Memory B cell (primary cell): ENCODE results near the gene PSAP.
"Not testable (repeated sequence)": the region's sequence is repeated elsewhere in the genome, so short reads cannot be mapped to it uniquely, and the experiment has no call there.

ENCODE experiments used
- ATAC-seq: fragments of 150-1000 bp; cut with Tn5 transposase; 2 replicates; pipeline ENCODE4 v1.10.0; 2021; ENCODE audit warnings: low read depth, mild to moderate bottlenecking, moderate library complexity
- DNase-seq, 2 donors: peaks; one replicate each; pipeline ENCODE4 v3.0.0; 2022; ENCODE audit warnings: low spot score in 2 of 2
- H3K27ac Mint-ChIP-seq: one replicate; pipeline ENCODE4 v1.8.0; 2022; ENCODE audit warnings: mild to moderate bottlenecking, moderate library complexity, mixed read lengths
- H3K27me3 Mint-ChIP-seq: one replicate; pipeline ENCODE4 v1.8.0; 2022; ENCODE audit warnings: mixed read lengths
- H3K36me3 Mint-ChIP-seq: one replicate; pipeline ENCODE4 v1.8.0; 2022; ENCODE audit warnings: mild to moderate bottlenecking, mixed read lengths
- H3K4me1 Mint-ChIP-seq: one replicate; pipeline ENCODE4 v1.8.0; 2022; ENCODE audit warnings: mixed read lengths
- H3K4me3 Mint-ChIP-seq: one replicate; pipeline ENCODE4 v1.8.0; 2022; ENCODE audit warnings: mild to moderate bottlenecking, moderate library complexity, mixed read lengths
- H3K9me3 Mint-ChIP-seq: one replicate; pipeline ENCODE4 v1.8.0; 2022; ENCODE audit warnings: mixed read lengths

Gene PSAP

DNA sequence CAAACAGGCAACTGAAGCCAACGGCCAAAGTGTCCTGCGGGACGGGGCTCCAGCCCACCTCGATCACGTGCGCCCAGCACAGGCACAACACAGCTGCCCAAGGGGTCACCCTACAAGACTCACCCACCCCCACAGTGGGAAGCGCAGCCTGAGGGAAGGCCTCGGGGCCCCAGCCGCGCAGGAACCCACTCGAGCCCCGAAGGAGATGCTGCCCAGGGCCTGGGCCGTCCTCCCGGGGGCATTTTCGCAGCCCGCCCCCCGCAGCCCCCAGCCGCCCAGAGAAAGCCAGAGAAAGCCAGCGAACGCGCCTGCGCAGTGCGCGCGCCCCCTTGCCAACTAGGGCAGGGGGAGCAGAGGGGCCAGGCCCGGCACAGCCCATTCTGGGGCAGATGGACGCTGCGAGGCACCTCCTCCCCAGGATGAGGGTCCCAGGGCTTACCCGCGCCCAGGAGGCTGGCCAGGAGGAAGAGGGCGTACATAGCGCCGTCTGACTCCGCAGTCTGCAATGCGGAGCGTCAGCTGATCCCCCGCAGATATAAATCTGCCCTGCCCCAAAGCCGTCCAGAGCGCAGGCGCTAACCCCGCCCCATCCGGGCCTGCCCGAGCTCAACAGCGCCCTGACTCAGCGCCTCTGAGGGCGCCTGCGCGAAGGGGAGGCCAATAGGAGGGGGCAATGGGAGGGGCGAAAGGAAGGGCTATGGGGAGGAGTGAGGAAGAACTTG is at the start of gene PSAP:
Gene PSAP, minus strand, starts transcription at position 509 of the 722 bp plus-strand sequence. Its CDS starts 30 bp downstream, at position 479.
- ATAC-seq (peak; percentile 95), DNase-seq (peak; percentile 96 to 97)
- Mint-ChIP-seq H3K9me3 (no peaks in the 10 kb centered on the region), H3K4me1 (peaks cover 53% of the 10 kb centered on the region), H3K4me3 (peak within 1 kb of the TSS; percentile 85), H3K27me3 (no peaks in the 10 kb centered on the region), H3K36me3 (peaks cover 4% of the 10 kb centered on the region), H3K27ac (peak within 1 kb of the TSS; percentile 80)

DNA sequence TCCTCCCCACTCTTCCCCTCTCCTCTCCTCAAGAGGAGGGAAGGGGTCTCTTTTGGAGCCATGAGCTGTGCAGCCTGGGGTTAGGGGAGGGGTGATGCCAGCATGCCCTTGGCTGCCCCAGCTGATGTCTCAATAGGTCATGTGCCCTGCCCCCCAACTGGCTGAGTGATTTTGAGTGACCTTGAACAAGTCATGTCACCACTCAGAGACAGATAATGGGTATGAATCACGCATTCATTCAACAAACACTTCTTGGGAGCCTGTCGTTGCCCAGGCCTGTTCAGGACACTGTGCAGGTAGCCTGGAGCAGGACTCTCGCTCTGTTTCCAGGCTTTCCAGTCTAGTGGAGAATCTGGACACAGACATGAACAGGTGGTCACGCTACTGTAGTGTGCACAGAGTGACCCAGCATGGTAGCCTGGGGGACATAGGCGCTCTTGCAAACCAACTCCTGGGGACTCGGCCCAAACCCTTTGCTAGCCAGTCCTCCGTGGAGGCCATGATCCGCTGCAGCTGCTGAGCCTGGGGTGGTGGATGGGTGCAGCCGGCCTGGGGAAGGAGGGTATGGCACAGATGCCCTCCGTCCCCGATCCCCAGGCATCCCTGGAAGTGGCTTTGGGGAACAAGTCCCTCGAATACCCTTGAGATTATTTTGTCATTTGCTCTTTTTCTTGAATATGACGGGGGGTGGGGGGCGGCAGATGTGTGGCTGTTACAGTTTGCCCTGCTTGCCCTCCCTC is 49.6 kb upstream of the PSAP start:
- Mint-ChIP-seq H3K4me3 (no peak overlapping the region), H3K36me3 (no peaks in the 10 kb centered on the region), H3K9me3 (no peaks in the 10 kb centered on the region), H3K27me3 (no peaks in the 10 kb centered on the region), H3K27ac (no peak overlapping the region), H3K4me1 (peaks cover 10% of the 10 kb centered on the region)
- ATAC-seq = no peak
- no peak for DNase-seq

DNA sequence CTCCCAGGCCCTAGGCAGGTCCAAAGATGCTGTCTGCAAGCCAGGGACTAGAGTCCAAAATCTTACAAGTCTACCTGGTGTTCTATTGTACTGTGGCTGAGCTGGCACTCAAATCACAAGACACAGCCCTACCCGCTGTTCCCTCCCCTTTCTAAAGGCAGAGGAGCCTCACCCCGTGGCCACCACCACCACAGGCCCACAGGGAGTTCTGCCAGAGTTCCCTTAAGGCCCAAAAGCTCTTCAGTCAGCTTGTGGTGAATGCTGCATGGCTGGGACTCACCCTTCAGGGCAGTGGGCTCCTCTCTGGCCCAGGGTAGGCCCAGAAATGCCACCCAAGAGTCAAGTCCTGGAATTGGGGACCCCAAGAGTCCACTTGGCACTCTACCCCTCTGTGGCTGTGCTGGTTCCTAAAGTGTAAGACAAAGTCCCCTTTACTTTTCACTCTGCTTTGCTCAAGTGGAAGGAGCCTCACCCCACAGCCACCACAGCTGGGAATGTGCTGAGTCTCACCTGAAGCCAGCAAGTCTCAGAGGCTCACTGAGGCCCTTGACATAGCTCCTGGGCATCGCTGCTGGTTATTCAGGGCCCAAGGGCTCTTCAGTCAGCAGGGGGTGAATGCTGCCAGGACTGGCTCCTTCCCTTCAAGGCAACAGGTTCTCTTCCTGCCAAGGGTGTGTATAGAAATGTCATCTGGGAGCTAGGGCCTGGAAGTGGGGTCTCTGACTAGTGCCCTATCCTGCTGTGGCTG is 48.8 kb upstream of the PSAP start:
- ATAC-seq (peak; percentile 63), DNase-seq (no peak)
- Mint-ChIP-seq H3K4me1 (peaks cover 10% of the 10 kb centered on the region), H3K4me3 (no peak overlapping the region), H3K27me3 (no peaks in the 10 kb centered on the region), H3K27ac (no peak overlapping the region), H3K9me3 (no peaks in the 10 kb centered on the region), H3K36me3 (no peaks in the 10 kb centered on the region)

DNA sequence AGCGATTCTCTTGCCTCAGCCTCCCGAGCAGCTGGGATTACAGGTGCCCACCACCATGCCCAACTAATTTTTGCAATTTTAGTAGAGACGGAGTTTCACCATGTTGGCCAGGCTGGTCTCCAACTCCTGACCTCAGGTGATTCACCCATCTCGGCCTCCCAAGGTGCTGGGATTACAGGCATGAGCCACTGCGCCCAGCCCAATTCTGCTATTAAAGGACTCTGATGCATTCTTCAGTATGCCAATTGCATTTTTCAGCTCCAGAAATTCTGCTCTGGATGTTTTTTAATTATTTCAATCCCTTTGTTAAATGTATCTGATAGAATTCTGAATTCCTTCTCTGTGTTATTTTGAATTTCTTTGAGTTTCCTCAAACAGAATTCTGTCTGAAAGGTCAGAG is 47.3 kb upstream of the PSAP start:
- H3K4me3 Mint-ChIP-seq, ATAC-seq: not testable (repeated sequence)

DNA sequence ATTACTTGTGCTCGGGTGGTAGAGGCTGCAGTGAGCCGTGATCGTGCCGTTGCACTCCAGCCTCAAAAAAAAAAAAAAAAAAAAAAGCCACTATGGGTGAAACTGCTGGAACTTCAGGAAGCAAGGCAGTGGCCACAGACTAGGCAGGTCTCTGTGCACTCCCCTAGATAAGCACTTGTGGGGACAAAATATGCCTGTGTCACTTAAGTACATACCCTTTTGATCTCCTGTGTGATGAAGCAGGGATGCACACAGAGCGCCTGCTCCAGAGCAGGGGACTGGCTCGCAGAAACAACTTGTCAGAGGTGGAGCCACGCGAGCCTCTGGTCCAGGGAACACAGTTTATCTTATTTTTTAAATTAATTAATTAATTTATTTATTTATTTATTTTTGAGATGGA is 42.9 kb upstream of the PSAP start:
- peaks cover 13% of the 10 kb centered on the region for H3K4me1 Mint-ChIP-seq
- ATAC-seq (no peak), DNase-seq (no peak)
- no peak overlapping the region for H3K27ac Mint-ChIP-seq
- H3K36me3 Mint-ChIP-seq = no peaks in the 10 kb centered on the region
- H3K4me3 Mint-ChIP-seq = no peak overlapping the region
- H3K9me3 Mint-ChIP-seq = no peaks in the 10 kb centered on the region
- H3K27me3 Mint-ChIP-seq = no peaks in the 10 kb centered on the region

More for the DNA sequence above, 47.3 kb upstream of the PSAP start:
- not testable (repeated sequence) for H3K27ac Mint-ChIP-seq, H3K27me3 Mint-ChIP-seq, H3K4me1 Mint-ChIP-seq, H3K36me3 Mint-ChIP-seq, H3K9me3 Mint-ChIP-seq, DNase-seq

DNA sequence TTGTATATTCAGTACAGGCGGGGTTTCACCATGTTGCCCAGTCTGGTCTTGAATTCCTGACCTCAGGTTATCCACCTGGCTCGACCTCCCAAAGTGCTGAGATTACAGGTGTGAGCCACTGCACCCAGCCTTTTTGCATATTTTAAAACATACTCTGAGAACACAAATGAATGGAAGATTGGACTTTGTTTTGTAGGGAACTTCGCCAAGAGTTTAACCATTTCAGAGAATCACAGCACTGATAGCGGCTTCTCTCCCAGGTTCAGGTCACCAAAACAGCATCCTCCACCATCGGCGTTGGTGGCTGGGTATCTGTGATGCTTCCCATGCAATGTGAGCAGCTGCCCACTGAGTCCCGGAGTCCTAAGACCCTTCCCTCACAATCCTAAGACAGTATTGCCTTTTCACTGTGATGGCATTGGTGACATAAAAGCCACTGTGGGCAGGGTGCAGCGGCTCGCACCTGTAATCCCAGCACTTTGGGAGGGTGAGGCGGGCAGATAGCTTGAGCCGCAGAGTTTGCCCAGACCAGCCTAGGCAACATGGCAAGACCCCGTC is 42.3 kb upstream of the PSAP start:
- H3K4me1 Mint-ChIP-seq = peaks cover 17% of the 10 kb centered on the region
- no peaks in the 10 kb centered on the region for H3K9me3 Mint-ChIP-seq
- ATAC-seq (no peak), DNase-seq (no peak)
- H3K4me3 Mint-ChIP-seq = no peak overlapping the region
- no peak overlapping the region for H3K27ac Mint-ChIP-seq
- no peaks in the 10 kb centered on the region for H3K36me3 Mint-ChIP-seq
- H3K27me3 Mint-ChIP-seq = no peaks in the 10 kb centered on the region

DNA sequence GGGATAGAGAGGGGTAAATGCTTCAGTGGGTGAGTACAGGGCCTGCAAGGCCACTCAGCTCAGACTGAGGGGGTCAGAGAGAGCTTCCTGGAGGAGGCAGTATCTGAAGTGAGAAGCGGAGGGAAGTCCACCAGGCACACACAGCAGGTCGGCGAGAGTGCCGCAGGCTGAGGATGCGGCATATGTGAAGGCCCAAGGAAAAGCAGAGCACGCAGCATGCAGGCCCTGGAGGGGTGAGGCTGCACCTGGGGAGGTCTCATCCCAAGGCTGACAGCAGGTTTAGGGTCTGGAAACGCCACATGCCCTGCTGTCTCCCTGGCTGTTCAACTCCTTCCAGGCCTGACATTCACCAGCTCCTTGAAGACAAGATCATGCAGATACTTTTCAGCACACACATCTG is 40.4 kb upstream of the PSAP start:
- ATAC-seq = no peak
- H3K27ac Mint-ChIP-seq = no peak overlapping the region
- H3K9me3 Mint-ChIP-seq = no peaks in the 10 kb centered on the region
- no peaks in the 10 kb centered on the region for H3K27me3 Mint-ChIP-seq
- H3K4me1 Mint-ChIP-seq = peaks cover 17% of the 10 kb centered on the region
- no peak overlapping the region for H3K4me3 Mint-ChIP-seq
- H3K36me3 Mint-ChIP-seq = no peaks in the 10 kb centered on the region
- DNase-seq = no peak

DNA sequence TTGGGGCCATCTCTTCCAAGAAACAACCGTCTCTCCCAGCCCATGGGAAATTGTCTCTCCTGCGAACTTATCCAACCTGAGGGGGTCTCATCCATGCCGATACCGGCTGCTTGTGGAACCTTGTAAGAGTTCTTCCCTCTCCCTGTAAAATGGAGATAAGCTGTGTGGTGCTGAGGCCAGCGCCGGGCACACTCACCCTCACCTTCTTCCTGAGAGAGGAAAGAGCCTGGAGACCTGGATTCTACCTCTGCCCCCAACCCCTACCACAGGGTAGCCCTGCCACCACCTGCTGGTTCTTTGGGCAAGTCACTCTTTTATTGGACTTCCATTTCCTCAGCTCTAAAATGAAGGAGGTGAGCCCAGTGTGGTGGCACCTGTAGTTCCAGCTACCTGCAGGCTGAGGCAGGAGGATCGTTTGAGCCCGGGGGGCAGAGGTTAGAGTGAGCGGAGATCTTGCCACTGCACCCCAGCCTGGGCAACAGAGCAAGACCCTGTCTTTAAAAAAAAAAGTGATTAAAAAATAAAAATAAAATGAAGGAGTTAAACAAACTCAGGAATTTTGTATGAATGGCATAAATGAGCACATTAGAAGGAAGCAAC is 38.4 kb upstream of the PSAP start:
- Mint-ChIP-seq H3K27ac (peak overlapping the region; percentile 88), H3K4me1 (peaks cover 19% of the 10 kb centered on the region), H3K4me3 (peak overlapping the region; percentile 83), H3K36me3 (no peaks in the 10 kb centered on the region), H3K27me3 (no peaks in the 10 kb centered on the region), H3K9me3 (no peaks in the 10 kb centered on the region)
- DNase-seq = no peak
- ATAC-seq = no peak

DNA sequence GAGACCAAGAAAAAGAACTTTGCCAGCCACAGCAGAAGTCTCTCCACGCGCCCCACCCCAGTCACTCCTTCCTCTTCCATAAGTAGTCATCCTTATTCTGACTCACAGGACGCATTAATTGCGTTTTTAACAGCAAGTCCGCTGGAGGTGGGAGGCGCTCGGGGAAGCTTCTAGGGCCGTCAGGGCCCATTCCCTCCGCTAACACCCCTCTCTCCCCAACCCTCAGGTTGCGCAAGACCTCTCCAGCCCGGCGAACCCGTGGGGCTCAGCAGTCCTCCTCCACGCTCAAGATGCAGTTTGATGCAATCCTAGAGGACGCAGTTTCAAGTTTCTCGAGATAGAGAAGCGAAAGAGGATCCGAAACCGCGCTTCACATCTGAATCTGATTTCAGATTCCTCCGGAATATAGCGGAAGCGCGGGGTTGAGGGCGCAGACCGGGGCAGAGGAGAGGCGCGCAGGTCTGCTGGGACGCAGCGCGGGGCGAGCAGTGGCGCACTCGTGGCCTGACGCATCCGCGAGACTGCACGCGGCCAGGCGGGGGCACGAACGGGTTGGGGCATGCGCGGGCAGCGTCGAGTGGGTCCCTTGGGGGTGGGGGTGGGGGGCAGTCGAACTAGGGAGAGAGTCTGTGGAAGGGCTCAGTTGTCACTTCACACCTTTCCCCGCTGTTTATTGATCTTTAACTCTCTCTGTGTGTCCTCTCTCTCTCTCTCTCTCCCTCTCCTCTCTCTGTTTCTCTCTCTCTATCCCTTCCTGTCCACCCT is 37.8 kb upstream of the PSAP start:
- DNase-seq (peak; percentile 75 to 84), ATAC-seq (peak; percentile 94)
- Mint-ChIP-seq H3K27me3 (no peaks in the 10 kb centered on the region), H3K27ac (peak overlapping the region; percentile 88), H3K4me3 (peak overlapping the region; percentile 83), H3K4me1 (peaks cover 19% of the 10 kb centered on the region), H3K36me3 (no peaks in the 10 kb centered on the region), H3K9me3 (no peaks in the 10 kb centered on the region)

DNA sequence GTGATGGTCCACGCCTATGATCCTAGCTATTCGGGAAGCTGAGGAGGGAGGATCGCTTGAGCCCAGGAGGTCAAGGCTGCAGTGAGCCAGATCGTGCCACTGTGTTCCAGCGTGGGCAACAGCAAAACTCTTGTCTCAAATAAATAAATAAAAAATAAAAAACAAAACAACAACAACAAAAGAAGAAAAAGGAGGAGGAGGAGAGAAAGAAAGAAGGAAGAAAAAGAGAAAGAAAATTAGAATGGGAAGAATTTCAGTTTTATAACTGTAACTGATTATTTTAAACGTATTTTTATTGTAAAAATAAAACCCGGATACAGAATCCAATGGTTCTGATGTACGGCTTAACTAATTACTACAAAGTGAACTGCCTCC is 37.2 kb upstream of the PSAP start:
- H3K4me3 Mint-ChIP-seq = peak overlapping the region; percentile 83
- H3K9me3 Mint-ChIP-seq = no peaks in the 10 kb centered on the region
- no peaks in the 10 kb centered on the region for H3K36me3 Mint-ChIP-seq
- ATAC-seq = no peak
- no peaks in the 10 kb centered on the region for H3K27me3 Mint-ChIP-seq
- H3K4me1 Mint-ChIP-seq = peaks cover 23% of the 10 kb centered on the region
- H3K27ac Mint-ChIP-seq = peak overlapping the region; percentile 88
- no peak for DNase-seq

DNA sequence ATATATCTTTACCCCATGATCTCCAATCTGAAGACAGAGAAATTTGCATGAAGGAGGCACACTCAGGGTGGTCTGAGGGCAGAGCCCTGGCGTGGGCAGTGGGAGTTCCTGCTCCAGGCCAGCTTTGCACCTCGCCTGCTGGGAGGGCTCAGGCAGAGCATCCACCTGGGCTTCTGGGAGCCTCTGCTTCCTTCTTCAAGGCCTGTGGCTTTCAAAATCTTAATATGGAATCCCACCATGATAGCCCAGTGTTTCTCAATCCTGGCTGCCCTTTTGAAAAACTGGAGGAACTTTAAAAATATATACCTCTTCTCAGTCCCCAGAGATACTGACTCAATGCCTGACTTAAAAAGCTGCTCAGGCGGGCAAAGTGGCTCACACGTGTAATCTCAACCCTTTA is 36.7 kb upstream of the PSAP start:
- no peak overlapping the region for H3K27ac Mint-ChIP-seq
- no peaks in the 10 kb centered on the region for H3K27me3 Mint-ChIP-seq
- H3K36me3 Mint-ChIP-seq = no peaks in the 10 kb centered on the region
- H3K9me3 Mint-ChIP-seq = no peaks in the 10 kb centered on the region
- DNase-seq (no peak), ATAC-seq (no peak)
- peaks cover 26% of the 10 kb centered on the region for H3K4me1 Mint-ChIP-seq
- peak overlapping the region; percentile 2 for H3K4me3 Mint-ChIP-seq

DNA sequence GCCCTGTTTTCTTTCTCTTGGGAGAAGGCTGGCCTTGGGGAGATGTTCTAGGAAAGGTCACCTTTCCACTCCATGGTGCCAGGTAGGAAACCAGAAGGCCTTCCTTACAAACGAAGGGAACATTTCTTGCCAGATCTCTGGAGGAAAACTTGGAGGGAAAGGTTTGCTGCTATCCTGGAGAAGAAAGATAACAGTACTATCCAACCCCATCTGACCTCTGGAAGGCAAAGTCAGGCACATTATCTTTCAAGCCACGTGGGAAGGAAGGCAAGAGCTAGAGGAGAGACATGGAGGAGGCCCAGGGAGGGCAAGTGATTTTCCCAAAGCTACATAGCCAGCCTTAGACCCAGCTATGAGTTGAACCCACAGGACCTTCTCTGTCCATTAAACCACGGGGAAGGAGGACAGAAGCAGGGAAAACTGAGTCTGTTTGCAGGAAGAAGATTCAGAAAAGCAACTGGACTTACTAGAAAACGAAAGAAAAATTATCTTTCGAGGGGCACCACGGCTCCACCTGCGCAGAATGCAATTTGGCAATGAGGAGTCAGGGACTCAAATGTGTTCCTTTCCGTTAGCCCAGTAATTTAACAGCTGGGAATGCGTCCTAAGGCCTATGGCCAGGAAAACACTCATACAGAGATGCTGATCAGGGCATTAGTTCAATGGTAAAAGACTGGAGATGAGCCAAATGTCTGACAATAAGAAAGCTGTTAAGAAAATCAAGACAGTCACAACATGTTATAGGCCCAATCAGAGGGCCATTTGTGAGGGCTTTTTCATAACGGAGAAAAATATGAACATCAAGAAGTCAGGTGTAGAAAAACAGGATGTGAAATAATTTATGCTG is 32.0 kb upstream of the PSAP start:
- DNase-seq (no peak), ATAC-seq (peak; percentile 36)
- Mint-ChIP-seq H3K9me3 (no peaks in the 10 kb centered on the region), H3K4me1 (peaks cover 21% of the 10 kb centered on the region), H3K36me3 (no peaks in the 10 kb centered on the region), H3K27ac (peak overlapping the region; percentile 24), H3K27me3 (no peaks in the 10 kb centered on the region), H3K4me3 (peak overlapping the region; percentile 6)
